GM12874 (cell line): ENCODE measurements around the gene LRRC75A.

Experiments
- CTCF ChIP-seq: IDR thresholded peaks from 2 replicates; pipeline ENCODE4 v1.5.1; 2011; ENCODE audit warnings: low read depth, mild to moderate bottlenecking, control low read depth, low read length, moderate library complexity; ENCODE audit not compliant: insufficient read depth

LRRC75A gene

GRCh38 chr17:16439811-16440351, 52.1 kb downstream of the LRRC75A start:
- TF ChIP-seq CTCF = no peak

GRCh38 chr17:16439303-16439791, 52.6 kb downstream of the LRRC75A start:
- TF ChIP-seq CTCF = no peak

GRCh38 chr17:16438557-16439302, 53.3 kb downstream of the LRRC75A start:
- no peak for TF ChIP-seq CTCF

GRCh38 chr17:16438173-16438556, 53.8 kb downstream of the LRRC75A start:
- TF ChIP-seq CTCF = no peak

- TF ChIP-seq CTCF = no peak
Observed at GRCh38 chr17:16437083-16437482, 54.9 kb downstream of the LRRC75A start.

- no peak for TF ChIP-seq CTCF
Observed at GRCh38 chr17:16435925-16436886, 55.8 kb downstream of the LRRC75A start.

GRCh38 chr17:16434662-16435061, 57.3 kb downstream of the LRRC75A start:
- TF ChIP-seq CTCF = no peak
